ENCODE results near the gene GNA12.
A peak's percentile ranks its signal among the peaks of the same experiment; 100 is the strongest.

The GNA12 gene

GRCh38 chr7:2844153-2845033 lies at the start of gene GNA12:
Gene GNA12 (minus strand): TSS chr7:2844308. CDS start chr7:2844161, 147 bp downstream.
- DNase-seq (ENCODE audit: low spot score), result peak; percentile 99
- no peak for TF ChIP-seq CTCF (IDR thresholded peaks at IDR 0.05; ENCODE audit: extremely low read depth, missing control alignments)

- DNase-seq (ENCODE audit: low spot score), result peak; percentile 62
- TF ChIP-seq CTCF (IDR thresholded peaks at IDR 0.05; ENCODE audit: extremely low read depth, missing control alignments), result no peak
Observed at GRCh38 chr7:2893411-2893861, 49.3 kb upstream of the GNA12 start.

- TF ChIP-seq CTCF (IDR thresholded peaks at IDR 0.05; ENCODE audit: extremely low read depth, missing control alignments), result no peak
- no peak for DNase-seq (ENCODE audit: low spot score)
Observed at GRCh38 chr7:2892549-2892948, 48.4 kb upstream of the GNA12 start.

- DNase-seq (ENCODE audit: low spot score), result no peak
- no peak for TF ChIP-seq CTCF (IDR thresholded peaks at IDR 0.05; ENCODE audit: extremely low read depth, missing control alignments)
Observed at GRCh38 chr7:2887816-2888215, 43.7 kb upstream of the GNA12 start.

GRCh38 chr7:2886900-2887299 lies 42.8 kb upstream of the GNA12 start:
- peak; percentile 78 for DNase-seq (ENCODE audit: low spot score)
- TF ChIP-seq CTCF (IDR thresholded peaks at IDR 0.05; ENCODE audit: extremely low read depth, missing control alignments), result peak; percentile 79

- DNase-seq (ENCODE audit: low spot score), result no peak
- no peak for TF ChIP-seq CTCF (IDR thresholded peaks at IDR 0.05; ENCODE audit: extremely low read depth, missing control alignments)
Observed at GRCh38 chr7:2886391-2886790, 42.3 kb upstream of the GNA12 start.

- TF ChIP-seq CTCF (IDR thresholded peaks at IDR 0.05; ENCODE audit: extremely low read depth, missing control alignments), result no peak
- DNase-seq (ENCODE audit: low spot score), result no peak
Observed at GRCh38 chr7:2884161-2884560, 40.1 kb upstream of the GNA12 start.
